LHCN-M2 (cell line): Measurements from ENCODE around the gene AP1G2. TPM values are rescaled to one million over a fixed set of nuclear protein-coding genes. Genes with fewer than 3 reads are reported as not detected.
A peak's percentile ranks its signal among the peaks of the same experiment; 100 is the strongest.

Experiments
- DNase-seq: peaks from one replicate; pipeline ENCODE4 v3.0.0-alpha.2; 2012; ENCODE audit warnings: low read depth
- total RNA-seq: library from RNA; depleted of rRNA; stranded (reverse); fragments of >200 nt; gene quantifications from 2 replicates; pipeline ENCODE4 v1.2.3, GENCODE V29; 2014

Gene AP1G2
- total RNA-seq, 1 experiment from 2014 or later: 11.7 TPM

DNA sequence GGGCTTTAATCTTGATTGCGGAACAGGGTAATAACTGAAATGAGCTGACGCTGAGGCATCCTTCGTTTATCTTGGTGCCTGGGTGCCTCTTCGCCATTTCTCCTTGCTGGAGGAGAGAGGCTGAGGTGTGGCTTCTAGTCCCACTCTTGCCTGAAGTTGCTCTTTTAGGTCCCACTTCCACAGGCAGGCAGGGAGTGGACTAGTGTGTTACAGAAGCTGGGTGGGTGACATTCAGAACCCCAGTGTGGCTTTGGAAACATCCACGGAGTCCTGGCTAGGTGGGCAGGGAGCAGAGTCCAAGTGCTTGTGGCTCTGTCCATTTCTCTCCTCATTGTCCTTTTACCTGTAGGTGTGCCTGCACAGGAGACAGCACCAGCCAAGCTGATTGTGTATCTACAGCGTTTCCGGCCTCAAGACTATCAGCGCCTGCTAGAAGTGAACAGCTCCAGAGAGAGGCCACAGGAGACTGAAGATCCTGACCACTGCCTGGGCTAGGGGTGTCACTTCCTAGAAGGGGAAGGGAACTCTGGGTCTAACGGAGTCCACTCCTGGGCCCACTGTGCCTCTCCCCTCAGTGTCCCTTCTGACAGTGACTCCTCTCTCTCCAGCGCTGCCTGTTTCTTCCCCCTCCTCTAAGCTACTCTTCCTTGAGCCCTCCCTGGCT is 9.1 kb downstream of the AP1G2 start:
- no peak for DNase-seq

- DNase-seq: no peak
Measured at GRCh38 chr14:23557946-23558345, 9.6 kb downstream of the AP1G2 start.

GRCh38 chr14:23557521-23557920 is 10.1 kb downstream of the AP1G2 start:
- no peak for DNase-seq

GRCh38 chr14:23556700-23557440 is 10.7 kb downstream of the AP1G2 start:
- no peak for DNase-seq

GRCh38 chr14:23555882-23556699 is 11.5 kb downstream of the AP1G2 start, which contains the start of gene THTPA:
THTPA (plus strand) TSS chr14:23556271; CDS start chr14:23556758, 487 bp downstream.
- peak; percentile 88 for DNase-seq

- no peak for DNase-seq
Measured at GRCh38 chr14:23555533-23555881, 12.1 kb downstream of the AP1G2 start.

DNA sequence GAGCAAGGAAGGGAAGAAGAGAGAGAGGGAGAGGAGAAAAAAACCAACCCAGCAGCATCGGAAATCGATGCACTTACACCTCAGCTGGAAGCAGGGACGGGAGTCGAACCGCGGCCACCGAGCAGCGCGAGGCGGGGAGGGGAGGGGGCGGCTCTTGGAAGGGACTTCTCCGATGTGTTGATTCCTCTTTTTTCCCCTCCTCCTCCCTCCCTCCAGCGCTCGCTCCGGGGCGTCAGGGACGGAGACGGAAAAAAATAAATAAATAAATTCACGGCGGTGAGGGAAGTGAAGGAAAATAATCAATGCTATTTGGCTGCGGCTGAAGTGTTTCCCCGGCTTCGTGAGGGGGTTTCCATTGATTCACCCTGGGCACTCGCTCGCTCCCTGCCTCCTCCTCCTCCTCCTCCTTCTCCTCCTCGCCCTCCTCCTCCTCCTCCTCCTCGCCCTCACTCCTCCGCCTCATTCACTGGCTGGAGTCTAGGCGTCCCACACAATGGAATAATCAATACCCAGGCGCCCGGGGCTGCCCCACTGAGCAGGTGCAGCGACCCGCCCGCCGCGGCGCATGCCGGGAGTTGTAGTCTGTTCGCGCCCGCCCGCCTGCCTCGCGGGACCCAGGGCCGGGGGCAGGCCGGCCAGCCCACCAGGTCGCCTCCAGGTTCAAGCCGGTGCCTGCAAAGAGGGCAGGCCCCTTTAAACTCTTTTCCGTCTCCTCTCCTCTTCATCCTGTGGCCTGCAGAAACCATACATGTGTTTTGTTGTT is 16.1 kb downstream of the AP1G2 start, which contains the start of gene ZFHX2:
Gene ZFHX2, minus strand, starts transcription at position 500 of the 763 bp plus-strand sequence. CDS start 16,440 bp downstream, outside the sequence.
- peak; percentile 52 for DNase-seq

GRCh38 chr14:23550812-23551265 is 16.8 kb downstream of the AP1G2 start:
- no peak for DNase-seq

GRCh38 chr14:23550131-23550811 is 17.3 kb downstream of the AP1G2 start:
- no peak for DNase-seq

DNA sequence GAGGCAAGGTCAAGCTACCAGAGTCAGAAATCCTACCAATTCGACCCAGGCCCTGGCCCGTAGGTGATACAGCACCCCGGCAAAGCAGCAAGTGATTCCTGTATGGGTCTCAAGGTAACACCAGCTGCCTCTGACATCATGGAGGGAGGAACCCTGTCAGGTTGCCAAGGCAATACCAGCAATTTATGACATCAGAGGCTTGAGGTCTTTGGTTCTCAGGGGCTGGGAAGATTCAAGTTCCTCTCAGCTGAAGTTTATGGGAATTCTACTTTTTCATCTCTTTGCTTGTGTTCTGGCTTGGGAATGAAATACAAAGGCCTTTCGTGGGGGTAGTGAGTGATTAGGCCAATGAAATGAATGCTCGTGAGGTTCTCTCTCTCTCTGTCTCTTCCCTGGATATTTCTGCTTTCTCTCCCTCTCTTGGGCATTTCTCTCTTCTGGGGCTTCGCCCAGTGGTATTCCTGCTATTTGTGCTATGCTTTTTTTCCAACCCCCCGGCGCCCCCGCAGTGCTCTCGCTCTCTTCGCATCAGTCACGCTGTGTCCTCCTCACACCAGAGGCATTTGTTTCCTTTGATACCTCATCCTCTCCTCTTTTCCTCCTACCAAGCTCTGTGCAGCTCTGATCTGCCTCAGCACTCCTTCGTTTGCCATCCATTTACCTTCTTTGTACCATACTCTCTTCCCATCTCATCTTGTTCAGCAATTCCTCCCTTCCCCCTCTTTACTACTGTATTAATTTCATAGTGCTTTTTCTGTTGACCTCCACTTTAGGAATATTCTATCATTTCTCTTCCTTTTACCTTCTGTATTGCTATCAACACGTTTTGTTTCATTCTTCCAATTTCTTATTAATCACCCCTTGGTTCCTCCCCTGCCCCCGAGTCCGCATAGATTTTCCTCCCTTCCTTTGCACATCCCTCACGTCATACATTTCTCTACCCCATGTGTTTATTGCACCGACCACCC is 19.0 kb downstream of the AP1G2 start:
- DNase-seq: no peak

- no peak for DNase-seq
Measured at GRCh38 chr14:23547924-23548323, 19.7 kb downstream of the AP1G2 start.

GRCh38 chr14:23546450-23547035 is 21.0 kb downstream of the AP1G2 start:
- no peak for DNase-seq

DNA sequence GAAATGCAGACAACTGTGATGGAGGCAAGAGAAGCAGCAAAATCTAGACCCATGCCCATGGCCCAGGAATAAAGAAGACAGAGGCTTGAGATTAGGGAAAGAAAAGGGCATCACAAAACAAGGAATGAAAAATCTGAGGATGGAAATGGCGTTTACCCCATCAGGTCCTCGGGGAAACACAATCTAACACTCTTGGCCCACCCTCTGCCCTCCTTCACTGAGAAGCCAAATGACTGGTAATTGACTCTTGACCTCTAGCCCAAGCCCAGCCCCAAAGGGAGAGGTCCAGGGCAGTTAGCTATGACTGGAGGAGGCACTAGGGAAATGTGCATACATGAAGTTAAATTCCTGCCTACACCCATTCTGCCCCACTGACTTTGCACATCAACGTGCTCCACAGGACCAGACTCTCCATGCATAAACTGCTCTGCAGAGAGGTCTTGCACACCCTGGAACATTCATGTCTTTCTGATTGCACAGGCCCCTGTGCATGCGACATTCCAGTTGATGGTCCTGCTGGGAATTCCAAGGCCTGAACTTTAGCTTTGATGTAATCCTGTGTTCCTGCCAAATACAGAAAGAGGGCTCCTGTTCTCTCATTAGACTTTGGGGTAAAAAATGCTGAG is 21.7 kb downstream of the AP1G2 start:
- DNase-seq: no peak

DNA sequence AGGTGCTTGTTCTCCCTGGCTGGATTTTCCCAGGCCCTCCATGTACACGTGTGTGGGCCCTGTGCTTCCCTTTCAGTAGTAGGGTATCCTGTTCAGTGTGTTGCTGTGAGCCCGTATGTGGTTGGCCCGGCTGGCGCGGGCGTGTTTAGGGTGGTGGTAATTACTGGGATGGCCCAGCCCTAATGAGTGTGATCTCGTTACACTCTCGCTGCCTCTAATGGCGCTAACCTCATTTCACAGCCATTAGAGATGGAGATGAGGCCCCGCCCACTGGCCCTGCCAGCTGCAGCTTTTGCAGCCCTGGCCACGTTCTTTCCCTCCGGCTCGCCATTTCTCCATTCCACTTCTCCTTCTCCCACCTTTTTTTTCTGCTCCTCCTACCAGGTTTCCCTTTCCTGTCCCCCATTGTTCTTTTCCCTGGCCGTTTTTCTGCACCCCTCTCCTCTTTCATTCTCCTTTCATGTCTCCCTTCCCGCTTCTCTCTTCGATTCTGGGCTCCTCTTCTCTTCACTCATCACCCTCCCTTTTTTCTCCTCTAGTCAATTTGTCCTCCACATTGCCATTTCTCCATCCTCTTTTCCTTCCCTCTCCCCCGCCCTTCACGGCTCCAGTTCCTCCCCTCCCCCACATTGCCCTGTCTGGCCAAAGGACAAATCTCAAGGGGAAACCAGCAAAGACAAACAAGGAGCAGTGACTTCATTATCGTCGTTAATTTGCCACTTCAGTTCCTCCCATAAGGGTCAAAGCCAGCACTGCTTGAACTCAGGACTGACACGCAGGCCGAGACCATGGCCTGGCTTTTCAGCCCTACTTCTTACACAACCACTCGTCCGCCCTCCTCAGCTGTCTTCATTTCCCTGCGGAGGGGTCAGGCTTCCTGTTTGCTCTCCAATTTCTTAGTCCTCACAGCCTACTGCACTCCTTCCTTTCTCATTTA is 22.8 kb downstream of the AP1G2 start:
- DNase-seq: no peak

DNA sequence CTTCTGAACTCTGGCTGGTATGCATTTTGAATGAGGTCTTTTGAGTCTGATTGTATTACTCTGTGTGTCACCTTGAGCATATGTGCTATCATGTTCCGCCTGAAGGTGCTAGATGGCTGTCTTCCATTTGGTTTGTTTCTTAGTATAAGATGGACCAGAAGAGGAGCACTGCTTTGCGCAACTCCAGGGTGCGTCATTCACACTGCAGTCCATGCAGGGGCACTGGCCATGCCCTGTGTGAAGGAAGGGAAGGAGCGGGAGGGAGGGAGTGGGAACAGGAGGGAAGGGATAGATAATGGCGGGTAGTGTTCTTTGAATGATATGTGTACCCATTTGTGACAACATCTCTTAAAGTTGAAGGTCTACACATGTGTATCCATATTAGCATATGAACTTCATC is 24.2 kb downstream of the AP1G2 start:
- DNase-seq: no peak

GRCh38 chr14:23542261-23542660 is 25.3 kb downstream of the AP1G2 start:
- no peak for DNase-seq

DNA sequence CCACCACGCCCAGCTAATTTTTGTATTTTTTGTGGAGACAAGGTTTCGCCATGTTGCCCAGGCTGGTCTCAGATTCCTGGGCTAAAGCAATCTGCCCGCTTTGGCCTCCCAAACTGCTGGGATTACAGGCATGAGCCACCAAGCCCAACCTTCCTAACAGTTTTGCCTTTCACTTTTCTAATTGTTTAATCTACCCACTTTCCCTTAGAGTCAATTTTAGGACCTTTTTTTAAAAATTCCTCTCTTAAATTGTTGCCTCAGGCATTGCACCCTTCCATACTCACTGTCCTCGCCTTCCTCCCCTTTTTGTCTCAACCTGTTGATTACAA is 27.5 kb downstream of the AP1G2 start:
- no peak for DNase-seq
